Activated CD4-positive, alpha-beta T cell treated with anti-CD3 and anti-CD28 coated beads, Interleukin-2, Interleukin-4, amounts not matched to agents 100 ng/mL and 50 ng/mL, durations not matched to agents 16 hours and 8 hours (primary cell): Measurements from ENCODE around the gene CBL.

Experiments used
- DNase-seq: peaks from one replicate; pipeline ENCODE4 v3.0.0-alpha.2; 2020; ENCODE audit warnings: low spot score

CBL gene

DNA sequence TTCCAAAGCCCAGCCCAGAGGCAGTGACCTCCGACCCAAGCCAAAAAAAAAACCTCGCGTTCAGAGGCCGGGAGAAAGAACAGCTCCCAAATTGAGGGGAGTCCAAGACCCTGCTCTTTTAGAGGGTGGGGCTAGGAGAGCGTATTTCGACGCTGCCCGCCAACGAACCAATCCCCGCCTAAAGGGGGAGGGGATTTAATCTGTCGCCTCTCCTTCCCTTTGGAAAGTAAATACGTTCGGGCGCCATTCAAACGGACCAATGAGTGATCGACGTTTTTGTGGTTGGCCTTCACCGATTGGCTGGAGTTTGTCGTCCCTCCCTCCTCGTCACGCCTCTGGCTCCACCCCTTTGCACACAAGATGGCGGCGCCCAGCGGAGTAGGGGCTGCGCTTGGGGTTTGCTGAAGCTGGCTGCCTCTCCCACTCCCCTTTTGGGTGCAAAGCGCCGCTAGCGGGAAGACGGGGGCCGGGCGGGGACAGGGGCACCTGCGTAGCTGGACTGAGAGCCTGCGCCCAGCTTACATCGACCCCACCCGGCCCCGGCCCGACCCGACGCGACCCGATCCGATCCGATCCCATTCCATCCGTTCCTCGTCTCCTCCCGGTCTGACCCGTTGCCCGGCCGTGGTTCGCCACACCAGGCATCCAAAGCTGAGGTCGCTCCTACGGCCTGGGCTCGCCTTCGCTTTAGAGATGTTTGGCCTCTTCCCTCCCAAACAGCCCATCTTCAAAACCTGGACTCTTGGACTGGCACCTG, 128.2 kb downstream of the CBL start, which contains the start of gene RNF26:
TSS of gene RNF26 (plus strand) at position 354 of the 757 bp plus-strand sequence. CDS start 596 bp downstream, outside the sequence.
- peak; percentile 98 for DNase-seq

GRCh38 chr11:119335091-119335654, 129.0 kb downstream of the CBL start:
- DNase-seq: no peak

- no peak for DNase-seq
Observed at GRCh38 chr11:119335655-119336543, 129.8 kb downstream of the CBL start.

GRCh38 chr11:119336744-119337469, 130.8 kb downstream of the CBL start:
- no peak for DNase-seq

- DNase-seq: no peak
Observed at GRCh38 chr11:119337581-119338317, 131.6 kb downstream of the CBL start.

DNA sequence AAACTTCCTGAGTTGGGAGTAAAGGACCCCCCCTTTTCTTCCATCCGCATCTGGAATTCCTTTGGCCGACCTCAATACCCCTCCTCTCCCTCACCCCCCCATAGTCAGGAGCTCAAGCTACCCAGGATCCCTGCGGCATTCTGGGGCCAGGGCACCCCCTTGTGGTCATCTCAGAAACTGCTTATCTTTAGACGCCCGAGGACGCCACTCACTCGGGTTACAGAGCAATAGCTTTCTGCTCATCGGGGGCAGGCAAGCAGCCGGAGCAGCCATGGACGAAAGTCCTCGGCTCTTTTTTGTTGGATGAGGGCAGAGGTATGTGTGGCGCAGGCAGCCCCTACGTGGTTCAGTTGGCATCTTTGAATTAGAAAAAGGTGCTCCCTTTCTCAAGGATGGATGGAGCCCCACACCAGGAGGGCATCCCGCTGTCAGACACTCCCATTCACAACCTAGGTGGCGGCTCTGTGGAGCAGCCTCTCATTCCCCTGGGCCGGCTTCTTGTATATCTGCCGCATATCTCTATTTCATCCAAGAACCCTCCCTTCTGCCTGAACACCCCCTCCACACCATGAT, 132.3 kb downstream of the CBL start:
- DNase-seq: peak; percentile 73

DNA sequence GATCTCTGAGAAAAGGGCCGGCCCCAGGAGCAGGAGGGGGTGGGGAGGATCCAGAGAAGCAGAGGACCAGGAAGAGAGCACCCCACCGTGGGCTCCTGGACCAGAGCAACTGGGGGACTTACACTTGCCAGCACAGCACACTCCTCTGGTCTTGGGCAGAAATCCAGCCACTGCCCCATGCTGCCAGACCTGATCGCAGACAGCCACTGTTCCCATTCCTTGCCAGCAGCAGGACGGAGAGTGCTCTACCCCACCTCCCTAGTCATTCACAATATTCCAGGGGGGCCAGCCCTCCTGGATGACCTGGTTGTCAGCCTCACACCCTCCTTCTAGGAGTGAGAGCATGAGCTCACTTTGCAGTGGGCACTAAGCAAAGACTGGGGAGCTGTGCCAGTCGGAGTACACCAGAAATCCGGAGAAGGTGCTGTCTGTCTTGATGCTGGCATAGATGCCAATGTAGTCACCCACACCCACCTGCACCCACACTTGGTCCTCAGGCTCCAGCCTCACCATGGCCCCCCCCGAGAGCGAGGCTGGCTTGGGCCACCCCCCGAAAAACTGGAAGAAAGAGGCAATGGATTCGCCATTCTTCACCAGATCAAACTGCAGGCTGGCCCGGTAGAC, 132.9 kb downstream of the CBL start:
- no peak for DNase-seq

GRCh38 chr11:119339589-119340334, 133.6 kb downstream of the CBL start:
- peak; percentile 32 for DNase-seq

DNA sequence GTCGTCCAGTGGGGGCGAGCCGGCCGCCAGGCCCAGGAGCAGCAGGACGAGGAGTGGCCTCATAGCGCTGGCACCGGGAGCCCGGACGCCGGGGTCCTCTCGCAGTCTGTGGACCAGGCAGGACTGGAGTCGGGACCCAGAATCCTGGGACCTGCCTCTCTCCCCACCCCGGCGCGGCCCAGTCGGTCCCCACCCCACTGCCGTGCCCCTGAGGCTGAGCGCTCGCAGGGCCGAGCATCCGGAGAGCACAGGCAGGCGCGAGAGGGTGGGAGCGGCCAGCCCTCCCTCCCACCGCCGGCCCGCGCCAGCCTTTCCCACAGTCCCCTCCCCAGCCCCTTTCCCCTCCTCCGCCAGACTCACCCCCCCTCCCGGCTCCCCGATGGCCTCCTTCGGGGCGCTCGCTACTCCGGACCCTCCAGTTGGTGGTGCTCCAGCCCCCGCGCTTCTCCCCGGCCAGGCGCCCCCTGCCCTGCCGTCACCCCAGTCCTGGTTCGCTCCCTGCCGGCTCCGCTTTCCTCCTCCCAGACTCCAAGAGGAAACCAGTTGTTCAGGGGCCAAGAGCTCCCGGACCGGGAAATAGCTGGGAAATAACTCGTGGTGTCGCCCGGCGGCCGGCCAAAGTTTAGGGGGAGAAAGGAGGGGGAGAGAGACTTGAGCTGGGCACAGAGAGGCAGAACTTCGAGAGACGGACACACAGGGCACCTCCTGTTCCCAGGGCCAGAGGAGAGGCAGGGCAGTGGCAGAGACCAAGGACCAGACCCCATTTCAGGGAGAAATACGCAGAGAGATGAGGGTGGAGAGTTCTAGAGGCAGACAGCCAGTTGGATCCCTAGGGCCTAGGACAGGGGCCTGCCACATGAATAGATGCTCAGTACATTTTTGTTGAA, 134.4 kb downstream of the CBL start, which contains the start of gene C1QTNF5:
TSS of gene C1QTNF5 (minus strand) at position 549 of the 887 bp plus-strand sequence. CDS start at position 63, 486 bp downstream.
- no peak for DNase-seq

- no peak for DNase-seq
Observed at GRCh38 chr11:119341222-119342022, 135.3 kb downstream of the CBL start.

DNA sequence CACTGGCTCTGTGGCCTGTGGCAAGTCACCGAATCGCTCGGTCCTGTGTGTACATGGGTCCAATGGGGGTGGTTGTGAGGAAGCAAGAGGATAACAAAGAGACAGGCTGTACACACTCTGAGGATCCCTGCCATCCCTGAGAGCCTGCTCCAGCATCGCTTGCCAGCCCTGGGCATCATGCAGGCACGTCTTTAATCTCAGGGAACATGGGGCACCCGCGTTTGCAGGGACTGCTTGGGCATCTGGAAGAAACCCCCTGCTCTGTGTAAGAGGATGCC, 135.8 kb downstream of the CBL start:
- DNase-seq: no peak

- no peak for DNase-seq
Observed at GRCh38 chr11:119342362-119343130, 136.4 kb downstream of the CBL start.

DNA sequence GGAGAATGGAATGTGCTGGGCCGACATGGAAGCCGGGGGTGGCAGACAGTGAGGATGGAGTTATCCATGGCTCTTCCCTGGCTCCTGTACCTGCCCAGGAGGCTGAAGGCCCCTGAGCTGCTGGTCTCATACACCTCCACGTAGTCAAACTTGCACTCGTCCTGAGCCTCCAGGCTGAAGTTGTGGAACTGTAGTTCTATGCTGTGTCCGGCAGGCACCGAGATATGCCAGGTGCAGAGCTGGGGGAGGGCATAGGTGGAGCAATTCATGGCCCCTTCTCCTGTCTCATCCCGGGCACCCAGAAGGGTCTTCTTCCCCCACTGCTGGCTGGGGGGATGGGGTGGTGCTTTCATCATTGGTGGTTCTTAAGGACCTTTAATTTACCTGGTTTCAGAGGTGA, 137.6 kb downstream of the CBL start:
- no peak for DNase-seq

DNA sequence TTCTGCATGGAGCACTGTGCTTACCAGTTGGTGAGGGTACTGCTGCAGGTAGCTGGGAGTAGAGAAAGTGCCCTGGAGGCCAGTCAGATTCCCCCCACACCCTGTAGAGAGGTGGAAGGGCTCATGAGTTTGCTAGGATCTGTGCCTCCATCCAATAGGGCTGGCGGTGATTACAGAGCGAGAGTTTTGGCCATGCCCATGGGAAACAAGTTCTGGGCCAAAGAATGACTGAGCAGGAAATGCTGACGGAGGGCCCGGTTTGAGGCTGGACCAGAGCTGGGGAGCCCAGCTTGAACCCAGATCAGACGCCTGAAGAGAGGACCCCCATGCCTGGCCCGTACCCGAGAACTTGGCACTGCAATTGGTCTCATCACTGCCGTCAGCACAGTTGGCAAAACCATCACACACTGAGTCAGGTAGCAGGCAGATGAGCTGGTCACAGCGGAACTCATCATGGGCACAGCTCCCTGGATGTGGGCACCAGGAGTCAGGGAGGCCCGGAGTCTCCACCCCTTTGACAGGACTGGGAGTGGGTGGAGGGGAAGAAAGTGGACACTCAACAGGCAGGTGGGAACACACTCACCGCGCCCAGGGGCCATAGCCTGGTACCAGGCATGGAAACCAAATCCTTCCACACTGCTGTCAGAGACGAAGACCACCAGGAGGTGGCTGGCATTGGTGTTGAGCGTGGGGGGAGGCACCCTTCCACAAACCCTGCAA, 138.3 kb downstream of the CBL start:
- no peak for DNase-seq

DNA sequence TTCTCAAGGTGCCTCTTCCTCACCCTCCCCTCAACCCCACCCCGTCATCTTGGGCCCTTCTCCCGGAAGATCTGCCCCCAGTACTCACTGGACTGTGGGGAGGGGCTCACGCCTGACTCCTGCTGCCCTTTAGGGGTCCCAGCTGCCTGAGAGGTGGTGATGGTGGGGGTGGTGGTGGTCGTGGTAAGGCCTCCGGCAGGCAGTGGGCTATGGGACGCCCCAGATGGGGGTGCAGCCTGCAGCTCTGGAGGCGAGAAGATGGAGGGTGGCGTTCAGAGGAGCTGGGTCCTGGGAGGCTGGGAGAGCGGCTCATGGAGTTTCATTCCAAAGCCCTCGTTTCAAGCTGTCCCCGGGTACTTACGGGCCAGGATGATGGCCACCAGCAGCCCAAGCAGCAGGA, 139.5 kb downstream of the CBL start:
- no peak for DNase-seq

DNA sequence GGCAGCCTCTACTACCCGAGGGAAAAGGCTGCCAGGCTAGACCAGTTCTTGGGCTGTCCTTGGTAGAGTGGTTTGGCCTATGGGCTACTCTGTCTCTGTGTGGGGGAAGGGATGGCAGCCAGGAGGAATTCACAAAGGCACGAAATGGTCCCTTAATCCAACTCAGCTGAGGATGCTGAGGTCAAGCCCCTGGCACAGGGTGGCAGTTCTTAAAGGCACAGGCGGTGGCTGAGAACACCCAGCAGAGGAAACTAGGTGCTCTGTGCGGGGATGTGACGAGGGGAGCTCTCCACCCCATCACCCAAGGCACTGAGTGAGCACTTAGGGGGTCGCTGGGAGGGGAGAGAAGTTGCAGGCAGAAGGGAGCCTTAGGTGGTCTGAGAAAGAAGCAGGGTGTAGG, 140.5 kb downstream of the CBL start, which contains the start of gene MFRP:
TSS of gene MFRP (minus strand) at position 101 of the 400 bp plus-strand sequence. CDS start 192 bp downstream, outside the sequence.
- no peak for DNase-seq
